Measurements from ENCODE around the gene PDE5A.

The PDE5A gene

GRCh38 chr4:119543779-119544178 lies 84.8 kb downstream of the PDE5A start:
- Mint-ChIP-seq H3K27ac (no peak overlapping the region), H3K9me3 (no peaks in the 10 kb centered on the region), H3K4me1 (no peaks in the 10 kb centered on the region), H3K27me3 (ENCODE audit: low read depth, poor library complexity) (peaks cover 2% of the 10 kb centered on the region), H3K4me3 (no peak overlapping the region), H3K36me3 (ENCODE audit: low read depth) (peaks cover 32% of the 10 kb centered on the region)
- DNase-seq = no peak
- TF ChIP-seq CTCF (IDR thresholded peaks at IDR 0.05) = no peak

GRCh38 chr4:119543187-119543586 lies 85.4 kb downstream of the PDE5A start:
- TF ChIP-seq CTCF (IDR thresholded peaks at IDR 0.05) = no peak
- Mint-ChIP-seq H3K27ac (no peak overlapping the region), H3K36me3 (ENCODE audit: low read depth) (peaks cover 26% of the 10 kb centered on the region), H3K9me3 (no peaks in the 10 kb centered on the region), H3K4me1 (no peaks in the 10 kb centered on the region), H3K27me3 (ENCODE audit: low read depth, poor library complexity) (peaks cover 2% of the 10 kb centered on the region), H3K4me3 (no peak overlapping the region)
- DNase-seq = no peak

- no peak for DNase-seq
- H3K4me1 Mint-ChIP-seq = no peaks in the 10 kb centered on the region
- H3K27ac Mint-ChIP-seq = no peak overlapping the region
Measured at GRCh38 chr4:119540249-119540648, 88.4 kb downstream of the PDE5A start.

DNA sequence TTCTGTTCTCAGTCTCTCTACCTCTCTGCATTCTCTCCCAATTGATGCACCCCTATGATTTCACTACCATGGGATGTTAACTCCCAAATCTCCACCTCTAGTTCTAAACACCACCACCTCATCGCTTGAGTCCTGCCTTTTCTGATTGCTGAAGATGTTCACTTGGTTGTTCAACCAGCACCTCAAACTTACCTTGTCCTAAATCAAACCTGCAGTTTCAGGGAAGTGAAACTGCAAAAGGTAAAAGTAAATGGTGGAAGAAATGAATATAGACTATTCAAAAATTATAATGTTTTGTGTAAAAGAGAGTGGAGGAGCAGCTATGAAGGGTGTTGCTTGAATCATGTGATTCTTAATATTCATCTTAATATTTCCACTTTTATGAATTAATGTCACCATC lies 91.0 kb downstream of the PDE5A start:
- Mint-ChIP-seq H3K36me3 (ENCODE audit: low read depth) (peaks cover 59% of the 10 kb centered on the region), H3K9me3 (peaks cover 24% of the 10 kb centered on the region), H3K4me3 (no peak overlapping the region), H3K27me3 (ENCODE audit: low read depth, poor library complexity) (no peaks in the 10 kb centered on the region), H3K27ac (peak overlapping the region; percentile 0), H3K4me1 (no peaks in the 10 kb centered on the region)
- no peak for TF ChIP-seq CTCF (IDR thresholded peaks at IDR 0.05)
- no peak for DNase-seq

More at GRCh38 chr4:119540249-119540648, 88.4 kb downstream of the PDE5A start:
- Mint-ChIP-seq H3K27me3 (ENCODE audit: low read depth, poor library complexity) (no peaks in the 10 kb centered on the region), H3K36me3 (ENCODE audit: low read depth) (peaks cover 38% of the 10 kb centered on the region), H3K9me3 (peaks cover 3% of the 10 kb centered on the region), H3K4me3 (no peak overlapping the region)
- TF ChIP-seq CTCF (IDR thresholded peaks at IDR 0.05) = no peak

DNA sequence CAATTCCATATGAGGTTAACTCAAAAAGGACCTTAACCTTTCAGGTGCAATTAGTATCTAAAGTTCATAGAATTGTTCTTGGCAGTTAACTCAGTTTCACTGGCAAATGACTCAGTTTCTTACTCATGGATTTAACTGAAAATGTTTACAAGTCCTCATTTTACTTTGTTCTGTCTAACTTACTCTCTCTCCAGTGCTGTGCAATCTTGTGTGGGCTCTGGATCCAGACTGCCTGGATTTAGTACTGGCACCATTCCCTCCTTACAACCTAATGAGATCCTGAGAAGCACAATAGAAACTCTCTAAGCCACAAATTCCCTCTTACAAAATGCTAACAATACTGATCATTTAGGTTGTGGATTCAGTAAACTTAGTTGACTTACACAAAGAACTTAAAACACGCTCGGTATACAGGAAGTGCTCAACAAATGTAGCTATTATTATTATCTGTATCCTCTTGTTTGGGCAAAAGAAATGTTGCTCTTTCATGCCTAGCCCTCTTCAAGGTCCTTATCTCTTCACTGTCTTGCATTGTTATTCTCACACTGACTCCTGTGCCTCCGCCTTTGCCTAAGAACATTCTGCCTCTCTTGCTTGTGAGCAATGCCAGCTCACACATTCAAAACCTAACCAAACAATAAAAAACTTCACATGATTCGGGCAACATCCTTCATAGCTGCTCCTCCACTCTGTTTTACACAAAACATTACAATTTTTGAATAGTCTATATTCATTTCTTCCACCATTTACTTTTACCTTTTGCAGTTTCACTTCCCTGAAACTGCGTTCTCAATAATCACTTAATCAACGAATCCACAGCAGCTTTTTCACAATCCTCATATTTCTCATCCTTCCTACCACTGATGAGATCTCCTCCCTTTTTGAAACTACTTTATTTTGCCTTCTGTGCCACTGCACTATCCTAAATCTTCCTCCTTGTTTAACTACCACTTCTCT lies 91.8 kb downstream of the PDE5A start:
- Mint-ChIP-seq H3K27me3 (ENCODE audit: low read depth, poor library complexity) (no peaks in the 10 kb centered on the region), H3K36me3 (ENCODE audit: low read depth) (peaks cover 57% of the 10 kb centered on the region), H3K27ac (peak overlapping the region; percentile 0)

More for the DNA sequence above, 91.8 kb downstream of the PDE5A start:
- no peak for TF ChIP-seq CTCF (IDR thresholded peaks at IDR 0.05)
- Mint-ChIP-seq H3K4me1 (no peaks in the 10 kb centered on the region), H3K9me3 (peaks cover 24% of the 10 kb centered on the region), H3K4me3 (no peak overlapping the region)
- DNase-seq = no peak

Data from nephron progenitor cell (in vitro differentiated cells).